GM19438 (cell line): ENCODE data around the gene MRPL53.
"Not testable (repeated sequence)": the region's sequence is repeated elsewhere in the genome, so short reads cannot be mapped to it uniquely, and the experiment has no call there.

ENCODE experiments used
- ATAC-seq: cut with Tn5 transposase; IDR thresholded peaks from one replicate; pipeline ENCODE4 v1.9.1; 2021; ENCODE audit warnings: low read depth; ENCODE audit not compliant: unreplicated experiment

Gene MRPL53

GRCh38 chr2:74454654-74455511 is 17.6 kb downstream of the MRPL53 start, which contains the start of gene INO80B:
Gene INO80B (plus strand): TSS chr2:74455087. CDS start chr2:74455117, 30 bp downstream.
- peak; percentile 33 for ATAC-seq

DNA sequence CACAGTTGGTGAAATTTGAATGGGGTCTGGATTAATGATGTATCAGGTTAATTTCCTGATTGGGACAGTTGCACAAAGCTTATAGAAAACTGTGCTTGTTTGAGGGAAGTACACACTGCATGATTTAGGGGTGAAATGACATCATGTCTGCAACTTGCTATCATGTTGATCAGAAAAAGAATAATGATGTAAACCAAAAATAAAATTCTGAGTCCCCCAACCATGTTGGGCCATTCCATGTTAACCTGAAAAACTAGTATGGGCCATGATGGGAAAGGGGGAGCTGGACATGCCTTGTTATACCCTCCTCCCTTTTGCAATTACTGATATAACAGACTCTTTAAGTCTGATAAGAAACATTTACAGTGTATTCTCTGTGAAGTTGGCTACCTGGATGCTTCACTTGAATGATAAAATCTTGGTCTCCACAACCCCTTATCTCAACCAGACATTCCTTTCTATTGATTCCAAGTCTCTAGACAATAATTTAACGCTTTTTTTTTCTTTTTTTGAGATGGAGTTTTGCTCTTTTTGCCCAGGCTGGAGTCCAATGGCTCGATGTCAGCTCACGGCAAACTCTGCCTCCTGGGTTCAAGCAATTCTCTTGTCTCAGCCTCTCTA is 21.8 kb downstream of the MRPL53 start:
- no peak for ATAC-seq

- ATAC-seq = no peak
These were observed 23.7 kb downstream of the MRPL53 start for GRCh38 chr2:74448771-74449170.

GRCh38 chr2:74447230-74447999 is 25.1 kb downstream of the MRPL53 start:
- no peak for ATAC-seq

GRCh38 chr2:74444498-74445318 is 27.8 kb downstream of the MRPL53 start:
- ATAC-seq = no peak

DNA sequence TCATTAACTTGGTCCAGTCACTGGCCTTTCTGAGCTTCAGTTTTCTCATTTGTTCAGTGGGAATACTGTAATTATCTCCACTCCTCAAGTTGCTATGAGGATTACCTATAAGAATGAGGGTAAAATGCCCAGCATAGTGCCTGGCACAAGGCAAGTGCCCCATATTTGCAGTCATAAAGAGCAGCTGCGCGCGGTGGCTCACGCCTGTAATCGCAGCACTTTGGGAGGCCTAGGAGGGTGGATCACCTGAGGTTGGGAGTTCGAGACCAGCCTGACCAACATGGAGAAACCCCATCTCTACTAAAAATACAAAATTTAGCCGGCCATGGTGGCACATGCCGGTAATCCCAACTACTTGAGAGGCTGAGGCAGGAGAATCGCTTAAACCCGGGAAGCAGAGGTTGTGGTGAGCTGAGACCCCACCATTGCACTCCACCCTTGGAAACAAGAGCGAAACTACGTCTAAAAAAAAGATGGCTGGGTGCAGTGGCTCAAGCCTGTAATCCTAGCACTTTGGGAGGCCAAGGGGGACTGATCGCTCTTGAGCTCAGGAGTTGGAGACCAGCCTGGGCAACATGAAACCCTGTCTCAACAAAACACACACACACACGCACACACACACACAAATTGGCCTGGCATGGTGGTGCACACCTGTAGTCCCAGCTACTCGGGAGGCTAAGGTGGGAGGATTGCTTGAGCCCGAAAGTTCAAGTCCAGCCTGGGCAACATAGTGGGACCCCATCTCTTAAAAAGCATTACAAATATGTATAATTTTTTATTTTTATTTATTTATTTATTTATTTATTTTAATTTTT is 29.8 kb downstream of the MRPL53 start:
- not testable (repeated sequence) for ATAC-seq

- peak; percentile 47 for ATAC-seq
These were observed 30.6 kb downstream of the MRPL53 start, which contains the start of gene RTKN for GRCh38 chr2:74441690-74442482. Gene RTKN (minus strand): TSS chr2:74441937. CDS start chr2:74441816, 121 bp downstream.

- no peak for ATAC-seq
These were observed 31.2 kb downstream of the MRPL53 start for GRCh38 chr2:74441170-74441689.

DNA sequence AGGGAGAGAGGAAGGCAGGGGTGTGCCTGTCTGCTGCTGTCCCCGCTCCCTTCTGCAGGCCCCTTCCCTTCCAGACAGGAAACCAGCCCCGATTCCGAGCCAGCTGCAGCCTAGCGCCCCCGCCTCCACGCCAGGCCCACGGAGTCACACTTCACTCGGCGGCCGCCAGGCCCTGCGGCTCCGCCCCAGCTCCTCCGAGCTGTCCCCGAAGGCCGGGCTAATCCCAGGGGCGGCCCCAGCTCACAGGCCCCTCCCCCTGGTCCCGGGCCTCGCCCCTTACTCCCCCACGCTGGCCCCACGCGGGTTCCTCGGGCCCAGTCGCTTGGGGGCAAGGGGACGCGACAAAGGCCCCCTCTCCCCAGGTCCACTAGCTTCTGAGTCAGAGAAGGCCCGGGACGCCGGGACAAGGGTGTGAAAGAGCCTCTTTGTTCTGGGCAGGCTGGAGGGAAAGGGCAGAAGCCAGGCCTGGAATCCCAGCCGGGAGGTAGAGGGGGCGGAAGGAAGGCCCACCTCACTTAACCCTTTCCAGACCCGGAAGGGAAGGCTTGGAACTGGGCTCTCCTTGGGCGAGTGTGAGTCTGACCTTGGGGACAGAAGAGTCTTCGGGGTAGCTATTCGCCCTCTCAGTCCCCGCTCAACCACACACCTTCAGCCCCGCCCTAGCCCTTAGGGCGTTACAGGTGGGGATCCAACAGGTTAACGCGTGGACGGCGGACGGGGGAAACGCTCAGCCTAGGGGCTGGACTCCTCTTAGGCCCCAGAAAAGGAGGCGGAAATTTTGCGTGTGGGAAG is 31.9 kb downstream of the MRPL53 start:
- ATAC-seq = peak; percentile 70

DNA sequence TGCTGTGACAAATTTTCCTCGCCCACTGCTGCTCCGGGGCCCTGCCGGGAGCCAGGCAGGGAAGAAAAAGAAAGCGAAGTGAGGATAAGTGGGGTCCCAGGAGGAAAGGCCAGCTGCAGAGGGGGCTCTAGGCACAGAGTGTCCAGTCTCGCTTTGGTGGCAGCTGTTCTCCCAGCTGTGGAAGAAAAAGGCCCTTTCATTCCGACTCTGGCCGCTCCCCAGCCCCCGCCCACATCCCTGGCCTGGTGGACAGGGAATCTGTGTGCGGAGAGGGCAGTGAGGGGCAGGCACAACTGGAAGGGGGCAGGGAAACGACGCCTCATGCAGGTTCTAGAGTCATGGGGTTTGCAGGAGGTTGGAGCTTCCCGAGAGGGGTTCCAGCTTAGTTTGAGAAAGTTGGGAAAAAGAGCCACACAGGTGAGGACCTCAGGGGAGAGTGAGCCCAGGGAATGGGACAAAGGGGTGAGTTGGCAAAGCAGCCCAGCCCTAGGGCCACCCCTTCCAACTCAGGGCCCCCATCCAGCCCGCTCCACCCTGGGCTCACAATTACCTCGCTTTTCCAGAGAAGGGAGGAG is 32.6 kb downstream of the MRPL53 start:
- no peak for ATAC-seq

DNA sequence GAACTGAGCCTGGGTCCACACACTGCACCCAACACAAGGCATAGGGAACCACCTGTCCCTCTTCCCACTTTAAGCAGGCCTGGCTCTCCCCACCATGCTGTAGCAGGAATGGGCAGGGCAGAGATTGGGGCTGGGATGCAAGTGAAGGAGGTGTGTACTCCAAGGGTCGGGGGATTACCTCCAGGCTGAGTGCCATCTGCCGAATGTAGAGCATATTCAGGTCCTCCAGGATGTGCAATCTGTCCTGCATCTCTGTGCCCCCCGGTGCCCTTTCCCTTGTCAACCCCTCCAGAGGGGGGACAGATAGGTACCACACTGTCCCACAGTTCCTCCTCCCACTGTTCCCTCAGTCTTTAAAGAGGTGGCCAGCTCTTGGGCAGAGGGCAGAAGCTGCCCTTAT is 33.1 kb downstream of the MRPL53 start:
- no peak for ATAC-seq

GRCh38 chr2:74438248-74438647 is 34.2 kb downstream of the MRPL53 start:
- ATAC-seq = no peak

DNA sequence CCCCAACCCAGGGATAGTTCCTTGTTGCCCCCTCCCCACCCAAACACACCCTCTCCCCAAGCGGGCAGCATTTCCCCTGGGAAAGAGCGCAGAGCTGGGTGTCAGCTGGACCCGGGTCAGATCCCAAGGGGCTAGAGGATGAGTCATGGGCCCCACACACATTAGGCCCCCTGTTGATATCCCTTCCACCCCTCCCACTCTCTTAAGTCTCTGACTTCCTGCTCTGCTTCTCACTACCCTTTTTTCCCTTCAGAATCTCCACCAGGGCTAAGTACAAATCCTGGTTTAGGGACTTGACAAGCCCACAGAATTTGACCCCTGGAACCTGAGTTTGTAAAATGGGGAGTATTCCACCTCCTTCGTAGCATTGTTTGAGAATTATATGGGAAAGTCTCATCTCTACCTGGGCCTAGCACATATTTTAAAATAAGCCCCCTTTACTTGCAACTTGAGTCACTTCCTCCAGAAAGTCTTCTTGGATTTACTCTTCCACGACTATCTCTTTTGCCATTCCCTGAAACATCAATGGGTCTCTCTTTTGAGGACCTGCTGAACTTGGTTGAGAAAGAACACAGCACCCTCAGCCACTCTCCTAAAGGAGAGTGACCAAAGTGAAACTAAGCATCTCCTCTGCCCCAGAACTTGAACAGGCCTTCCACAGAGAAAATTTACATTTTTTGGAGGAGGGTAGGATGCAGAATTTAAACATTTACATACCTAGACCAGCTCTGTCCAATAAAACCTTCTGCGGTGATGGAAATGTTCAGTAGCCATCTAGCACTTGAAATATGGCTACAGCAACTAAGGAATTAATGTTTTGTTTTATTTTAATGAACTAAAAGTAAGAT is 35.4 kb downstream of the MRPL53 start:
- no peak for ATAC-seq

GRCh38 chr2:74436111-74436805 is 36.2 kb downstream of the MRPL53 start:
- no peak for ATAC-seq

- ATAC-seq = no peak
These were observed 42.0 kb downstream of the MRPL53 start for GRCh38 chr2:74430502-74430901.
